ENCODE data around the gene FTSJ3.

FTSJ3 gene

DNA sequence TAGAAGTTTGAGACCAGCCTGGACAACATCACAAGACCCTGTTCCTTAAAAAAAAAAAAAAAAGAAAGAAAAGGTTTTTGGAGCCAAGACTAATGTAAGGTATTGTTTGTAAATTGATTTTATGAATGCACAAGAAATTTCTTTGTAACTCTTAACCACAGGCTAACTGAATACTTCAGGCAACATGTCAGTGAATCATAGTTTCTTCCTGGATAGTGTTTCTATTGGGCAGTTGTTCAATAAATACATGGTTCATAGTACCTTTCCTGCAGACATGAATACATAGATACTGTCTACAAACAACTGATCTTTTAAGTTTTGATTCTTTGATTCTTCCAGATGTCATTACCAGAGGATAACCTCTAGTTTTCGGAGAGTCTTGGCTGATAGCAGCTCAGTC lies 41.9 kb downstream of the FTSJ3 start:
- no peak for DNase-seq (ENCODE audit: low spot score)

DNA sequence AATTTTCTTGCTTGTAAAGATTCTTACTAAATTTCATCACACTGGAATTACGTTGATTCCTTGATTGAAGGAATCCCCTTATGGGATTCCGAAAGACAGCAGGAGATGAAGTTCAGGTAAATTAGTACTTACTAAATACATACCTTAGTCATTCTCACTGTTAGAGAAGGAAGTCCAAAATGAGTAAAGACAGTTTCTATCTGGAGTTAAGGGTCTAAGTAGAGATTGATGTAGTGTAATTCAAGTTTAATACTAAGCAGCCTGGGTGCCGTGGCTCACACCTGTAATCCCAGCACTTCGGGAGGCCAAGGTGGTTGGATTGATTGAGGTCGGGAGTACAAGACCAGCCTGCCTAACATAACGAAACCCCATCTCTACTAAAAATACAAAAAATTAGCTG lies 43.9 kb downstream of the FTSJ3 start:
- DNase-seq (ENCODE audit: low spot score) = no peak

DNA sequence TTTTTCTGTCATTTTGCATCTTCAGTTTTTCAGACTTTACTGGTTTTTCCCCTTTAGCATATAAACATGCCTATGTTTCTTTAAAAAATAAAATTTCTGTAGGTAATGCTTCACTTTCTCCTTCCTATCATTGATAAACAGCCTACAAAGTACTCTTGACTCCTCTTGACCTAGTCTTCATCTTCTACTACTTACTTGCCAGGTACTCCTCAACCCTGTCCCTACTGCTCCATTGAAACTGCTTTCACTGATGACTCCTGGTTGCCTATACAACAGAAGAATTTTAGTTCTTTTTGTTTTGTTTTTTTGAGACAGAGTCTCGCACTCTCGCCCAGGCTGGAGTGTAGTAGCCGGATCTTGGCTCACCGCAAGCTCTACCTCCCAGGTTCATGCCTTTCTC lies 46.5 kb downstream of the FTSJ3 start:
- DNase-seq (ENCODE audit: low spot score) = no peak

DNA sequence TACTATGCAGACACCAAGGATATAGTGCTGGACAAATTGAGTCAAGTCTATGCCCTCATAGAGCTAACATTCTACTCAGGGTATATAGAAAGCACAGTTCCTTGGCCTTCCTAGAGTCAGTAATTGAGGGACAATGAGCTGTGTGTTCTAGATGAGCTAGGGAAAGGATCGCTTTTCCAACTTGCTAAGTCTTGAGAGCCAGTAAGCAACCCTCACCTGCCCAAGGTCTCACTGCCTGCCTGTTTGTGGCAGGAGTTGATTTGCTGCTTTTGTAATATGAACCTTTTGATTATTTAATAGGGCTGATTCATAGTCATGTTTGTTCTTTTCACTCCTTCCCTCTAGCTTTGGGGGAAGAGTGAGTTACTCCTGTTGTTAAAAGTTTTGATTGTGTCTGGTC lies 47.0 kb downstream of the FTSJ3 start:
- no peak for DNase-seq (ENCODE audit: low spot score)

DNA sequence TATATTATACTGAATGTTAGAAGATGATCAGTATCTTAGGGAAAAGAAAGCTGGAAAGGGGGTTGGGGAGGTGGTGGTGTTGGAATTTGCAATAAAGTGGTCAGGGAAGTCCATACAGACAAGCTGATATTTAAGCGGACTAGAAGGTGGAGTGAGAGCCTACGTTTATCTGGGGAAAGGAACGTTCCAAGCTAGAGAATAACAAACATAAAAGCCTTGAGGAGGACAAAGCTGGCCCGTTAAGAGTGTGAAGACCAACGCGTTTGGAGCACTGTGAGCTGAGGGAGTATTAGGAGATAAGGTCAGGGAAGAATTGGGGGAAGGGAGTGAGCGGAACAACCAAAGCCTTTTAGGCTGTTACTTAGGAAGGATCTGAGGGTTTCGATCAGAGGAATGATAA lies 52.0 kb downstream of the FTSJ3 start:
- DNase-seq (ENCODE audit: low spot score) = no peak

DNA sequence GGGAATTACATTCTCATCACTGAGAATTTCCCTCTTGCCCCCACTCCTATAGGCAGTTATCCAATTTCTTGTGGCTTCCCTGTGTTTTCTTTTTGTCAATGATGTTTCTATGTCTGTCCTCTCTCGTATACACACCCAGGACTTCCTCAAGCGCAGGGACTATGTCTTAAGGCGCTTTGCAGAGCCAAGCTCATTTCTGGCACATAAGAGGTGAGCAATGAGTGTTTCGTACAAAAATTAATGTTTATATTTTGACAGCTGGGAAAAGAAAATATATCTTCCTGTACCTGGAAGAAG lies 52.5 kb downstream of the FTSJ3 start:
- no peak for DNase-seq (ENCODE audit: low spot score)

DNA sequence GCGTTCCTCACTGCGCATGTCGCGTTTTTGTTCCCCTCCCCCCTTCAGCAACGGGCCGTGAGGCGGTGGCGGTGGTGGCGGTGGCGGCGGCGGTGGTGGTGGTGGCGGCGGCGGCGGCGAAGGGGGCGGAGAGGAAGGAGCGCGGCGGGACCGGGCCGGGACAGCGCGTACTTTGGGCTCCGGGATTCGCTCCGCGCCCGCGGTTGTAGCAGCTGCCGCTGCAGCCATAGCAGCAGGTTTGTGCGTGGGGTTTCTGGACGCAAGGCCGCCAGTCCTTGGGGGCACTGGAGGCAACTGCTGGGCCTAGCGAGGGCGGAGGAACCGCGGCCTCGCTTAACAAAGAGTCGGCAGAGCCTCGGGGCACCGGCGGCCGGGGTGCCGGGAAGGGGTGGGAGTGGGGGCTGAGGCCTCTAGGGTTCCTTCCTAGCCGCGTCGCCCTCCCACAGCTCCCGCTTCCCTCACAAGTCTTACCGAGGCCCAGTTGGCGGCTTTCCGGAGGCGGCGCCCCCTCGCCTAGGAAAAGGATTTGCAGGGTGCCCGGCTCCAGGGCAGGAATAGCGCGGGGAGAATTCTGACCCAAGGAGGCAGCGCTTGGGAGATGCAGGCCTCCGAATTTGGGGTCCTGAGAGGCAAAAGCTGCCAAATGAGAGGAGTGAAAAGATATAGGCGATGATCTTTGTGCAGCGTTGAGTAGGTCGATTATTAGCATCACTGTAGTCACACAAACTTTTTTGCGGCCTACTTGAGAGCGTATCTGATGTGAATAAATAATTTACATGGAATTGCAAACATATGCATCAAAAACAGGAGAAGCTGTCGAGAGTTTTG lies 53.1 kb downstream of the FTSJ3 start, which contains the start of gene DDX42:
TSS of gene DDX42 (plus strand) at position 30 of the 828 bp plus-strand sequence. CDS start 12,880 bp downstream, outside the sequence.
- DNase-seq (ENCODE audit: low spot score) = peak; percentile 19

DNA sequence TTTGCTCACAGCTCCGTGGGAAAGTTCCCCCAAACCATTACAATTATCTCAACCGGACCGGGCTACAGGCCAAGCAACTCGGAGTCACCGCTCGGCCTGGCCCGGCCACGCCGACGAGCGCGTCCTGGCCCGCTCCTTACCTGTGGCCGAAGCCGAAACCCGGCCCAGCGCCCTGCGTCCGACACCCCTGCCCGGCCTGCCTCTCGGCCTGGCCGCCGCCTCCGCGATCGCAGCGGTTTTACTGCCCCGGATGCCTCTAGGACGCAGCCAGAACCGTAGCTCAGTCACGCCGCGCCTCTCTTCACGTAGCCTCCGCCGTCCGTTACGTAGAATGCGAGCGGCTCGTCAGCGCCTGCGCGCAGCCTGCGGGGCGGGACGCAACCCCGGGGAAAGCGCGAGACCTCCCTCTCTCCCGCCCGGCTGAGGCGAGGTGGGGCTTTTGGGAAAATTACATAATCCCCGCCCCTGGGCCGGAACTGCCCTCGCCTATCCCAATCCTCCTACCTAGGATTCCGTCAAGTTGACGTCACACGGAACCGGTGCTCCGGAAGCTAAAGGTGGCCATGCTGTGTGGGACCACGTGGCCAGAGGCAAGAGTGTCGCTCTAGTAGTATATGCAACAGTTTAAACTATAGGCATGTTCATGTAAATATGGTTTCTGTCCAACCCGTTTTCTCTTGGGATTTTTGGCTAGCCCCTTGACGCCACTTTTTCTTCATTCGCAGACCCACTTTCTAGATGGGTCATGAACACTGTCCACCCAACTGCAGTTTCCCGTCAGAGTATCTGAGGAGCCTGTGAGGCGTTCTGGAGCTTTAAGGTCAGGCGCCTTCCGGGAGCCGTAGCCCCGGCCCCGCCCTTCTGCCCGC lies 54.0 kb downstream of the FTSJ3 start, which contains the start of gene CCDC47:
TSS of gene CCDC47 (minus strand) at position 326 of the 869 bp plus-strand sequence. CDS start 7,422 bp downstream, outside the sequence.
- DNase-seq (ENCODE audit: low spot score) = peak; percentile 99

DNA sequence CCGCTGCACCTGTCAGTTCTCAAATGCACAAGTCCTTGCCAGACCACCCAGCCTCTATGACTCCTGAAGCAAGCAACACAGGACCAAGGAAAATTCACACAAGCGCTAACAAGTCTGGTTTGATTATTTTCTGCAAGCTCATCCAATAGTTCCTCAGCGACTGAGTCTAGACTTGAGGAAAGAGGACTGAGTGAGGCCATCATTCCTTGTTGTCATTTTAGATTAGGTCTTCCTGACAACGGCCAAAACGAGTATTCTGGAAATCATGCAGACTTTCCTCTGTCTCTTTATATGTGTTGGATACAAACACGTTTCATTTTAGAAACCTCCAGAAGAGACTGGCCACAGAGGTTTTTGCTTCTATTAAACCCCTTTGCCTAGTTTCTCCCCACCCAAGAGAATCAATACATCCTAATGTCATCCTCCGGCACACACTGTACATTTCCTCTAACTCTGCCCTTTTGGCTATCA lies 54.6 kb downstream of the FTSJ3 start:
- DNase-seq (ENCODE audit: low spot score) = no peak
